Measurements from ENCODE around the gene ACTL7B.
A peak's percentile ranks its signal among the peaks of the same experiment; 100 is the strongest.
"Not testable (repeated sequence)": the region's sequence is repeated elsewhere in the genome, so short reads cannot be mapped to it uniquely, and the experiment has no call there.

Gene ACTL7B

GRCh38 chr9:108844391-108844790 is 11.4 kb downstream of the ACTL7B start:
- DNase-seq (ENCODE audit: low read depth): no peak

- no peak for DNase-seq (ENCODE audit: low read depth)
Measured at GRCh38 chr9:108842610-108843295, 13.0 kb downstream of the ACTL7B start.

GRCh38 chr9:108839561-108839960 is 16.2 kb downstream of the ACTL7B start:
- not testable (repeated sequence) for DNase-seq (ENCODE audit: low read depth)

- no peak for DNase-seq (ENCODE audit: low read depth)
Measured at GRCh38 chr9:108838017-108838416, 17.8 kb downstream of the ACTL7B start.

GRCh38 chr9:108837530-108837929 is 18.3 kb downstream of the ACTL7B start:
- DNase-seq (ENCODE audit: low read depth): no peak

- DNase-seq (ENCODE audit: low read depth): no peak
Measured at GRCh38 chr9:108836781-108837180, 19.0 kb downstream of the ACTL7B start.

- no peak for DNase-seq (ENCODE audit: low read depth)
Measured at GRCh38 chr9:108836319-108836718, 19.5 kb downstream of the ACTL7B start.

GRCh38 chr9:108835831-108836230 is 20.0 kb downstream of the ACTL7B start:
- DNase-seq (ENCODE audit: low read depth): no peak

- no peak for DNase-seq (ENCODE audit: low read depth)
Measured at GRCh38 chr9:108834959-108835665, 20.7 kb downstream of the ACTL7B start.

GRCh38 chr9:108832179-108832500 is 23.6 kb downstream of the ACTL7B start:
- no peak for DNase-seq (ENCODE audit: low read depth)

GRCh38 chr9:108831496-108832178 is 24.1 kb downstream of the ACTL7B start:
- no peak for DNase-seq (ENCODE audit: low read depth)

GRCh38 chr9:108830272-108830671 is 25.5 kb downstream of the ACTL7B start:
- no peak for DNase-seq (ENCODE audit: low read depth)

- DNase-seq (ENCODE audit: low read depth): no peak
Measured at GRCh38 chr9:108823829-108824228, 32.0 kb downstream of the ACTL7B start.

- no peak for DNase-seq (ENCODE audit: low read depth)
Measured at GRCh38 chr9:108816037-108816436, 39.7 kb downstream of the ACTL7B start.

- no peak for DNase-seq (ENCODE audit: low read depth)
Measured at GRCh38 chr9:108815156-108815555, 40.6 kb downstream of the ACTL7B start.

- DNase-seq (ENCODE audit: low read depth): peak; percentile 30
Measured at GRCh38 chr9:108813951-108814601, 41.7 kb downstream of the ACTL7B start.

- DNase-seq (ENCODE audit: low read depth): no peak
Measured at GRCh38 chr9:108812396-108813025, 43.3 kb downstream of the ACTL7B start.

- DNase-seq (ENCODE audit: low read depth): no peak
Measured at GRCh38 chr9:108811944-108812343, 43.8 kb downstream of the ACTL7B start.

GRCh38 chr9:108809269-108809668 is 46.5 kb downstream of the ACTL7B start:
- no peak for DNase-seq (ENCODE audit: low read depth)
